NCI-H2196 treated with DMSO at 0.1 percent for 48 hours (cell line): ENCODE results near the gene MED13L.

Experiments used
- DNase-seq: peaks from one replicate; lab custom pipeline; 2025; ENCODE audit not compliant: unreplicated experiment; lab: John Stamatoyannopoulos, UW

Gene MED13L

DNA sequence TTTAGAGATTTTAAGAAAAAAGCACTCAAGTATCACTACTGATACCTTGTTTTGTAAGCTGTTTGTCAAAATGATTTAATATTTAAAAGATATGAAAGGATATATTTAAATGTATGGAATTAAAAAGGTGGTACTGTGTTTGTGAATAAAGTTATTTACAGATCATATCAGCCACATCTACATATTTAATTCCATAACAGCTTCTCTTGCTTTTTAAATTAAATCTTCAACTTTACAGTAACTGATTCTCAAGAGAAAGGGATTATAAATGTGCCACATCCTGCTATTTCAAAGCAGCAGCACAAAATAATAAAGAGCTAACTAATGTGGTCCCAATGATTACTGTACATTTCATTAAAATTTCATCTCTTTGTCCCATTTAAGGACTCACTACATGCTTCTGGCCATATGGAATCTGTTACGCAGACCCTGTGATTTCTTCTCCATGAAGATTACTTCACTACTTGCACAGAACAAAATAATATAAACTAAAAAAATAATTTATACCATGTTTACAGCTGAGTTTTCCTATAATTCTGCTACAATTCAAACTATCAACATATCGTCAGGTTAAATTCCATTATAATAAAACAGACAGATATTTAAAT is 117.8 kb downstream of the MED13L start:
- no peak for DNase-seq

DNA sequence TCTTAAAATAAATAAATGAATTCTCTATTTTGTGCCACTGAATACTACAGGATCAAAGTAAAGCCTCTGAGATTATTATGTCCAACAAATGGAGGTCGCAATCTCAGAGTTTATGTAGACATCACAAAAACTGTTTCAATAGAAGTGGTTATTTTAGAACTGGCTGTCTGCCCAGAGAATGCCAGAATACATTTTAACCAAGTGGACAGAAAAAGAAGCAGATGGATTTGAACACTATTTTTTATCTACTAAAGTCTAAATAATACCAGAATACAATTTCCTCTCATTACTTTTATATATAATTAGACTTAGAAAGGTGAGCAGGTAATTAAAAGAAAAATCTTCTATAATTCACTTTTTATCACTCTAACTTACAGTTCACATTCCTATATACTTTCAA is 118.3 kb downstream of the MED13L start:
- DNase-seq = no peak

DNA sequence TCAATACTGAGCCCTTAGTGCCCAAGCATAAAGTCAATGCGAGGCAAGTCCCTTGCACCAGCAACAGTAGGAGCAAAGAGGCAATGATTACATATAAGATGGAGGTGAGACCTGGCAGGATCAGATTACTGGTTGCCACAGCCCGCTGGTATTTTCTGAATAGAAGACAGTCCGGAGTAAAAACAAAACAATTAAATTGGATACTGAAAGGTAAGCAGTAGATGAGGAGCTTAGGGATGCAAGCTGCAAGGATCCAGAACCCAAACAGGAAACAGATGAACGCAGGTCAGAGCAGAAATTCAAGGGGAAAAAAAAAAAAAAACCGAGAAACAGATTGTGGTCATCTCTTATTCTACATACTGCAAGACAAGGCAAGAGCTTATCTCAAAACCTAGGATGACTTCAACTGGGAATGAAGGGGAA is 119.6 kb downstream of the MED13L start:
- peak; percentile 34 for DNase-seq

DNA sequence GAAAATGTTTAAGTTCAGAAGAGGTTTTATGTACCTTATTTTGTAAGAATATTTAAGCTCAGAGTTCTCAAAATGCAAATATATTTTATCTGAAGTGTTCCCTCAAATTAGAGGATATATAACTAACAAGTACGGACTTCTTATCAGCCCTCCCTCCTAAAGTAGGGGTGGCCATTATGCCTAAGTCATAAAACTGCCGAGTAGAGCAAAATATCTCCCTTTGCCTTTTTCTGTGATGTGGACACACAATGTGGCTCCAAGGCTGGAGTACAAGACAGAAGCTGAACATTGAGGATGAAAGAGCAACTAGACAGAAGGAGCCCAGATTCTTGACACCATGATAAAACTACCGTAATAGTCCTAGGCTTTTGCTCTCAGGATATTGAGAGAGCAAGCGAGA is 120.9 kb downstream of the MED13L start:
- no peak for DNase-seq

DNA sequence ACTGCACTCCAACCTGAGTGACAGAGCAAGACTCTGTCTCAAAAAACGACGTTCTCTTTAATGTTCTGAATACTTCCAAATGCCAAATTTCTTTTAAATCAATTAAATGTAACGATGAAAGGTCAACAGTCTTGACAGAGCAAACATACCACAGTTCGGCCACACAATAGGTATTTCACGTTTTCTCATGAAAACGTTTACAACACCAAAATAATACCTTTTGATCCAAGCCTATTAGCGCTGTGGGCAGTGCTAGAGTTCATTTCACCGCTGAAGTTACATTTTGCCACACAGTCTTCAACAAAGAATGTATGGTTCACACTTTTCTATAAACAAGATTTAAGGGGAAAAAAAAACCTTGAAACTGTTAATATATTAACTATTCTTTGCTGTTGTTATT is 122.1 kb downstream of the MED13L start:
- DNase-seq = no peak

DNA sequence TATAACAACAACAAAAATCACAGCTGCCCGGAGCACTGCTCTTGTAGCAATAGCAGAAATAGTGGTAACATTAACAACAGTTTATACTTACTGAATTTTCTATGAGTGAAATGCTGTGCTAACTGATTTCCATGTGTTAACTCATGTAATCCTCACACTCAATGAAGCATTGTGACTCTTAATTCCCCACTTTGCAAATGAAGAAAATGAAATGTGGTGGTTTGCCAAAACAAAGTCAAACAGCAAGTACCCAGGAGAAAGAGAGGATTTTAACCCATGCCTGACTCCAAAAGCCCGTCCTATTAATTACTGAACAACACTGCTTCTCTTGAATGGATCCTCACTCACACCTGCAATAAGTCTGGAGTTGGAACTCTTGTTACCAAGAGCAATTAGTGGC is 123.5 kb downstream of the MED13L start:
- no peak for DNase-seq

DNA sequence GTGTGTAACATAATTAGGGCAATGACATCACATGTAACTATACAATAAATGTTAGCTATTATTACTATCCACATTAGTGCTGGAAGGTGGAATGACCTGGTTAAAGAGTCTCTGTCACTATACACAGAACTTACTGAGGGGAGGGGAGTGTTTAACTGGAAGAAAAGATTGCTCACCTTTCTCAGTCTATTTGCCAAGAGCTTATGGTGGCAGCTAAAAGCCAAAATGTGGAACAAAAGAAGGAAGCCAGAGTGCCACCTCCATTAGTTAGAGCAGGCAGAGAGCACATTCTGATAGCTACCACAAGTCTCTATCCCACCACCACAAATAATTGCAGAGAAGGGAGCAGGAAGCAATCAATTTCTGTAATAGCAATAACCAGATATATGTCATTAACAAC is 124.4 kb downstream of the MED13L start:
- DNase-seq = no peak

DNA sequence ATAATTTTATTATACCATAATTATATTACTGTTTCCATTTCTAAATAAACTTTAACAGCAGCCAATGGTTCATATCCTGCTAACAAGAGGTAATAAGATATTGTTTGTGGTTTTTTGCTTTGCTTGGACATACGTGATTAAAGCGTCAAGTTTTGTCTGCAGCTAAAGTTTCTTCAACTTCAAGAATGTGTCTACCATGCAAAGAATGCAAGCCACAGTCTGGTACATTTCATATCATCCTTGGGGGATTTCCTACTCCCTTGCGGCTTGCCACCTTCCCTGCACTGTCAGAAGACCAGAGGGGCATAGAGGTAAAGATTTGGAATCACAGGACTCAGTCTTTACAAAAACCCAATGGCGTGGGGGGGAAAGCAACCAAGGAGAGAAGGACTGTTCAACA is 125.2 kb downstream of the MED13L start:
- DNase-seq = no peak

DNA sequence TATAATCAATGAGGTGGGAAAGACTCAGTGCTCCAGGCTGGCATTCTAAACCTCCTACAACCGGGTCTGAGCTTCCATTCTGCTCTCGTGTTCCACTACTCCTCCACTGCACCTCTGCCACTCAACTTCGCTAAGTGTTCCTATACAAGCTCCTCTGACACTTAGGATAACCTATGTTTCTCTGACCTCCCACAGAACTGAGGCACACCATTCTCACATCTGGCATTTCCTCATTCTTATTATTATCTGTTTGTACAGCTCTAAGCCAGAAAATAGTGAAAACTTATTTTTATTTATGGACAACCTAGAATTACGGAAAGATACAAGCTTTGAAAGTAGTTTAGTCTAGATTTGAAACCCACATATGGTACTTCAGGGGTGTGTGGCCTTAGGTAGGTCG is 127.0 kb downstream of the MED13L start:
- no peak for DNase-seq

DNA sequence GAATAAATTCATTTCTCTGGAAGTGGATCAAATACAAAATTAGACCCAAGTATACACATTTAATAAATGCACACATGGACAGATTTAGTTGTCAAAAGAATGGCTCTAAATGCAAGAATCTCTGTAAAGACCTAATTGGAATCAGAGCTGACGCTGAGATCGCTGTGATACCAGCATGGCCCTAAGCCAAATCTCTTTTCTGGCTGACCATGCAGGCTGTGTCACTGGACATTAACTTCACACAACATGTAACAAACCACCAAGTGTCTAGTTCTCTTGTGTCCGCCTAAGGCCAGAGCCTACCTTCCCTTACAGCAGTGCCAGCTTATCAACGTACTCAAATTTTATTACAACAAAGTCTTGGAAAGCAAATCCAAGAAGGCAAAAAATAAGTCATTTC is 127.5 kb downstream of the MED13L start:
- DNase-seq = no peak

DNA sequence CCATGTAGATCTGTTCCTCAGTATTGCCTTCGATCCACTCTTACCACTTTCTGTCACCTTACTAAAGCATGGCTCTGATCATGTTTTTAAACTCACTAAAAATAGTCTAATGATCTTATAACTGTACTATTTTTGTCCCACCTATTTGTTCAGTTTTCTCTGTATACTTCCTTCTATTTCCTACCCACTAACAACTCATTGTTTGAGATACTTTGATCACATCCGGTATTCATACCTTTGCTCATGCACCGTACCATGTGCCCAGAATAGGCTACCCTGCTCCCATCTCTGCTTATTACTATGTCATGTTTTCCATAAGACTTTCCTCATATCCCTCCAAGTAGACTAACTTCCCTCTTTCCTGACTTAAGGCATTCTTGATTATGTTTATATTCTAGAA is 128.6 kb downstream of the MED13L start:
- no peak for DNase-seq

DNA sequence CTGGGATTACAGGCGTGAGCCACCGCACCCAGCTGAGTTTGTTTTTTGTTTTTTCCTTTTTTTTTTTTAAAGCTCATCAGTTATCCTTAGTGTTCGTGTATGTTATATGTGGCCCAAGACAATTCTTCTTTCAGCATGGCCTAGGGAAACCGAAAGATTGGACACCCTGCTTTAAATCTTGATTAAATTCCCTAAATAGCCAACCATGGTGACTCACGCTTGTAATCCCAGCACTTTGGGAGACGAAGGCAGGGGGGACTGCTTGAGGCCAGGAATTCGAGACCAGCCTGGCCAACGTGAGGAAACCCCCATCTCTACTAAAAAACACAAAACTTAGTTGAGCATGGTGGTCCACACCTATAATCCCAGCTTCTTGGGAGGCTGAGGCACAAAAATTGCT is 131.1 kb downstream of the MED13L start:
- DNase-seq = no peak

DNA sequence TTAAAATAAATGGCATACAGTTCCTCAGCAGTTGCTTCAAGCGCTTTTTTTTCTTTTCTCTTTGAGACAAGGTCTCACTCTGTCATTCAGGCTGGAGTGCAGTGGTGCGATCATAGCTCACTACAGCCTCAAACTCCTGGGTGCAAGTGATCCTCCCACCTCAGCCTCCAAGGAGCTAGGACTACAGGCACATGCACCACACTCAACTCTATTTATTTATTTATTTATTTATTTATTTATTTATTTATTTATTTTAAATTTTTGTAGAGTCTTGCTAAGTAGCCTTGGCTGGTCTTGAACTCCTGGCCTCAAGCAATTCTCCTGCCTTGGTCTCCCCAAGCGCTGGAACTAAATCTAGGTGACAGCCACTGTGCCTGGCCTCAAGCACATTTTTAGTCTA is 132.0 kb downstream of the MED13L start:
- no peak for DNase-seq

DNA sequence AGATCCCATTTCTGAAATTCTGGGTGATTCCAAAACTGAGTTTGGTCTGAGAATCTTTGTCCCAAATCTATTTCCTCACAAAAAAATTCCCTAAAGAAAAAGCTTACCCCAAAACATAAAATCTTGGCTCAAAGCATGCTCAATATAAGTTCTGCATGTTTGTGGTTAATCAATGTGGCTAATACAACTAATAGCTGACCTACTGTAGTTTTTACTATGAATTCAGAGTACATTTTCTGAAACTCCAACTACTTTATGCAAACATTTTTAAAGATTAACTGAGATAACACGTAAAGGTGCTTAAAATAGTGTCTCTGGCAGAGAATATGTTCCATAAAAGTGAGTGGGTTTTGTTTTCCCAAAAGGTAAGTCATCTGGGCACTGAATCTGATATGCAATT is 133.1 kb downstream of the MED13L start:
- no peak for DNase-seq

DNA sequence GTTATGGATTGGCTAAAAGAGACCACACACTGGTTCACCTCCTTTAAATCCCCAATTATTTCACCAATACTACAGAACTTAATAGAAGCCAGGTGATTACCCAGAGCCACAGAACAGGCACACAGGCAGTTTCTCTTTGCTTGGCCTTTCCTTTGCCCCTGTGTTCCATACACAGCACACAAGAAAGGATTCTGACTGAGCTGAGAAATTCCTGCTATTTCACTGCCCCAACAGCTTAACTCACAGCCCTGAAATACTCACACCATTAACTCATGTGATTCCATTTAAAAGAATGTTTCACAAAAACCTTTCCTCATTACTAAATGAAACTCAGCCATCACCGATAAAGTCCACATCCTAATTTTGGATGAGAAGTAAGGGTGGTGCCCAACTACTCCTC is 133.6 kb downstream of the MED13L start:
- DNase-seq = no peak

DNA sequence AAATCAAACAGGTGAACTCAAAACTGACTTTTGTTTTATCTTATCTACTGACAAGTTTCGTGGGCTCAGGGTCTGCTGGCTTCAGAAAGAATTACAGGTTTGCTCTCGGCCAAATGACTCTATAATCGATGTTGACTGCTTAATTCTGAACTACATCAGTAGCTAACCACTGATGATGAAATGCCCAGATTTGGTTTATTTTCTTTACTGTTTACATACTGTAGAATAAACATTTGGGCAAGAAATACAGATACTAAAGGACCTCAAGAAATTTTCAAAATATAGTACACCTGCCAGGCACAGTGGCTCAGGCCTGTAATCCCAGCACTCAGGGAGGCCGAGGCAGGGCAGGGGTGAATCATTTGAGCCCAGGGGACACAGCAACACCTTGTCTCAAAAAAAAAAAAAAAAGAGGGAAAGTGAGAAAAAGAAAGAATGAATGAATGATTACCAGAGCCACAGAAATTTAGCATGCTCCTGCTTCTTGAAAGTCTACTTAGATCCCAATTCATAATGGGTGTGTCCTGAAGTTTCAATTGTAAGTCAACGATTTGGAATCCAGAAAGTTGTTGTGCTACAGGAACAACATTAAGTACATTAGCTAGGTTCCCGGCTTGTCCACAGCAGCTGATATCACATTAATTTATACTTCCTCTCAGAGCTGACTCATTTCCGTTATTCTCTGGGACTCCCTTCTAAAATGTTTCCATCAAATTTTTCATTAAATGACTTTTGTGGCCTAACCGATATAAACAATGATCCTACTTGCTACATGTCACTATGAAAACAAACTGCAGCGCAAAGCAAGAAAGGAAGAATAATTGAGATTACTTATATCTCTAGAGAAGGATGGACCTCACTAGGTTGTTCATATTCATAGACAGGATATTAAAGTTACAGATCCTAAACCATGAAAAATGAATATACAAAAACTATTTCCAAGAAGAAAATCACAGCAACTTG is 134.3 kb downstream of the MED13L start:
- DNase-seq = no peak

DNA sequence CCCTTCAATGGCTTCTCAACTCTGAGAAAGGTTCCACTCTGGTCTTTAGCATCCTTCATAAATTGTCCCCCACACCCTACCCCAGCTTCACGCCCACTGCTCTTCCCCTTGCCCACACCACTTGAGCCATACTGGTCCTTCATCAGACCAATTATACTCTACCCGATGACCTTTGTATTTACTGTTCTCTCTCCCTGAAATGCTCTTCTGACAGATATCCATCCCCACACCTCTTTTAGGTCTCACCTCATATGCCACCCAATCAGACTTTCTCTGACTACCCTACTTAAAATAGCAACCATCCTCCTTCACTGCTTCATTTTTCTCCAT is 135.7 kb downstream of the MED13L start:
- DNase-seq = no peak

DNA sequence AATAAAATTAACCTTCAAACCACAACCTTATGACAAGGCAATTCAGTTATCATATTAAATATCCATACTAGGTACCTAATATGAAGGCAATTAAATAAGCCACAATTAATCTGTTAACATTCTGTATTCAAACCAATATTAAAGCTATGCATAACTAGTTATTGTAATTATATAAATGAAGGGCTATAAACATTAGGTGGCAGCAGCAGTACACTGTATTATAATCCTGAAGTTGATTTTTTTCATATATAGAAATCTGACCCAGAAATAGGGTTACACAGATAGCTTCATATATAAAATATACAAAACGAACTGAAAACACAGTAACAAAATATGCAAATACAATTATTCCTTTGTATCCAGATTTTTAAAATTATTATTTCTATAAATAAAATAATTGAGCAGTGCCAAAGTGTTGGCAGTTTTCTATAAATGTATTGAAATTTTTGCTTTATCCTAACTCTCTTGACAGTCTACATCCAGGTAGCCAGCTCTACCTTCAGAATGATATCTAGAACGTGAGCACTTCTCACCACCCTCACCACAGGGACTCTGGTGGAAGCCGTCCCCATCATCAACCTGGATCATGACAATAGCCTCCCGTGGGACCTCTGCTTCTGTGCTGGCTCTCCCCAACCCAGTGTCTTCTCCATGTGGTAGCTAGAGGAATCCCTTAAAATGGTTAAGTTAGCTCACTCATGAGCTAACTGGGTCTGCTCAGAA is 136.2 kb downstream of the MED13L start:
- no peak for DNase-seq

DNA sequence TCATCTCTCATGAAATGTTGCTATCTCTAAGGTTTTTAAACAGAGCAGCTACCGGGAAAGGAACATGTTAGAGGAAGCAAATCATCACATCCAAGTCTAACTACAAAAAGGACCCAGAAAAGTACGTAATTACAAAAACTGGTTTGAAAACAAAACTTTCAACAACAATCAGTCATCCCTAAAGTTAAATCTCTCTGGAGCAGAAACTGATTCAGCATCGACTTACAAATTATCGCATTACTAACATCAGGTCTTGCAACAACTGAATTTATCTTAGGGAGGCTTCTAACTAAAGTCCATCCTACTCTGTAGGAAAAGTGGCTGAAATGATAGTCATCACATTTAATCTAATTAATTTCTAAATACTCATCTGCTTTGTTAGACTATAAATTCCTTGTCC is 137.0 kb downstream of the MED13L start:
- DNase-seq = no peak

DNA sequence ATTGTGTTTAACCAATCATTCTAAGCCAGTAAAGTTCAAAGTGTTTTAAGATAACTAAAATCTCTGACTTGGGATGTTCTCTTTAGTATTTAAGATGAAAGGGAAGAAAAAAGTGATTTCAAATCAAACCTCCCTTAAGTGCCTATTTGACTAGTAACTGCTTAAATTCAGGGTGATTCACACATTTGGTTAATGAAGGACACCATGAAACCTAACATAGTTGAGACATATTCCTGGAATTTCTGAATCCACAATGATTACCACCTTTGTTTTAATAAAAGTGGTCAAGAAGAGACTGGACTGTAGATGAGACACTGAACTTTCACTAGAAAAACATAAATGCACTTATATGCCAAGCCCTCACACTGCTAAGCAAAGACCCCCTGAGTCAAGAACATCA is 138.7 kb downstream of the MED13L start:
- DNase-seq = no peak

DNA sequence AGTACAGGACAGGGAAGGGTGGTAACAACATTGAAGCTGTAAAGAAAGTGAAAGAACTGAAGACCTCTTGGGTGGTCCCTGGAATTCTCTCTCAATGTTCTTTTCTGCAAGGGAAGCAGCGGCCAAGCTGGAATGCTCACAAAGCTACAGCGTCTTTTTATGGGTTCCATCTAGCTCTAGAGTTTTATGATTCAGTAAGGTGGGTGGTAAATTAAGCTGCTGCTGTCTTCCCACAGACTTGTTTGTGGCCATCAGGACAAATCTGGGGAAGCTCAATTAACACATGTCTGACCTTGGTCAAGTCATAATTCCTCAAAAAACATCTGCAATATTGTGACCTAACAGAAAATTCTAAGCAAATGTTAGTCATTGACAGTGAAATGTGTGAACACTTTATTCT is 139.1 kb downstream of the MED13L start:
- no peak for DNase-seq

DNA sequence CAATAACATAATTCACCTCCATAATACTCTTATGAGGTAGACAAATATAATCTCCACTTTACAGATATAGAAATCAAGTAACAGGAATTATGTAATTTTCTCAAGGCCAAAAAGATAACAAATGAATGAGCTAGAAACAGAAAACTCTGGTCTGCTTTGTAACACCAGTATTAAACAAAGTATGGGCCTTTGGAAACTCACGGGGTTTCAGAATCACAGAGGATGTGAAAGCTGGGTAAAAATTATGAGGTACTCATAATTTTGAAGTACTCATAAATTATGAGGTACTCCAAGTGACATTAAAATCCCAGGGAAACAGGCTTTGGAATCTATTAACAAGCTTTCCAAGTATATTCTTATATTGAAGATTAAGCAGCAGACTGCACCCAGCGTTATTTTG is 140.2 kb downstream of the MED13L start:
- DNase-seq = no peak
